ENCODE results near the gene MYO15A. TPM values are rescaled to one million over a fixed set of nuclear protein-coding genes. Genes with fewer than 3 reads are reported as not detected.

MYO15A gene
- total and polyA plus RNA-seq, 2 of the 4 experiments (the other 2 are of a cell fraction), result 0.18 to 1.1 TPM

- no peaks in the 10 kb centered on the region for H3K9me3 ChIP-seq (ENCODE audit: control insufficient read depth, insufficient read depth, low read length)
- H3K23ac ChIP-seq (ENCODE audit: low read depth, low read length), result 0 out of 2 replicates have a peak overlapping the region, but pooled peaks have one; percentile 56
- 0 out of 2 replicates have a peak, but pooled peaks cover 4% of the 10 kb centered on the region for H3K4me1 ChIP-seq (ENCODE audit: control insufficient read depth, insufficient read depth, low read length)
- H3K56ac ChIP-seq (ENCODE audit: extremely low read depth, insufficient read depth, low read length), result no peak overlapping the region
- no peak overlapping the region for H2BK15ac ChIP-seq (ENCODE audit: low read depth, low read length)
- ChIA-PET CTCF (no interaction called here), POLR2A (ENCODE audit: unreplicated experiment) (no interaction called here)
- dilution Hi-C loops (cut with HindIII; ENCODE audit: low sequenced_read_pairs, unreplicated experiment), result no loop called here
- H3K9ac ChIP-seq (ENCODE audit: low read depth, low read length), result no peak overlapping the region
- H2AK5ac ChIP-seq (ENCODE audit: low read depth, low read length), result peak overlapping the region; percentile 51; the same call in 1 of the 2 replicates
- in situ Hi-C loops (cut with MboI; ENCODE audit: low sequenced_read_pairs), result no loop called here
- no peak overlapping the region for H4K5ac ChIP-seq (ENCODE audit: low read depth, low read length)
- no peak overlapping the region for H3K4me3 ChIP-seq (ENCODE audit: insufficient read depth, low read depth, low read length)
- ATAC-seq (ENCODE audit: low read depth), result no peak
- no peak overlapping the region for H2BK20ac ChIP-seq (ENCODE audit: low read depth, low read length)
- peak overlapping the region; percentile 74; the same call in 1 of the 2 replicates for H3K14ac ChIP-seq (replicated peaks; ENCODE audit: low read depth, low read length)
- H2BK5ac ChIP-seq (ENCODE audit: low read depth, low read length, poor library complexity, severe bottlenecking), result no peak overlapping the region
- 0 out of 2 replicates have a peak overlapping the region, but pooled peaks have one; percentile 9 for H3K4ac ChIP-seq (ENCODE audit: low read depth, low read length)
- peaks cover 16% of the 10 kb centered on the region for H3K9me1 ChIP-seq (ENCODE audit: insufficient read depth, low read length)
- no peak overlapping the region; the same call in 1 of the 2 replicates for H4K91ac ChIP-seq (ENCODE audit: insufficient read depth, low read depth, low read length)
- H3K4me2 ChIP-seq (ENCODE audit: low read depth, low read length), result no peak overlapping the region
- H3K18ac ChIP-seq (ENCODE audit: low read depth, low read length), result no peak overlapping the region
- DNase-seq, result peak; percentile 20
- intact Hi-C loops (cut with micrococcal nuclease), result no loop called here
- 90% methylated on average over 2 of the region's 3 CpGs; no CpG with 5 or more reads in 1 of the 2 experiments for WGBS, 2 experiments (ENCODE audit: extremely low coverage in 2 of 2, insufficient read length in 1 of 2)
- no peak overlapping the region for H3K27ac ChIP-seq (ENCODE audit: insufficient read depth, low read length)
- peak overlapping the region; percentile 82 for H2AK9ac ChIP-seq (replicated peaks; ENCODE audit: low read depth, low read length, poor library complexity)
- no peaks in the 10 kb centered on the region for H3K36me3 ChIP-seq (ENCODE audit: control insufficient read depth, insufficient read depth, low read length)
- H4K20me1 ChIP-seq (ENCODE audit: insufficient read depth, low read length), result no peaks in the 10 kb centered on the region
- H4K8ac ChIP-seq (ENCODE audit: low read depth in 2 of 2, low read length in 2 of 2), result no peak overlapping the region
- no peak for TF ChIP-seq CEBPB (IDR thresholded peaks at IDR 0.05; ENCODE audit: low read depth, low read length)
- no peak for TF ChIP-seq CTCF (conservative IDR thresholded peaks at IDR 0.05; ENCODE audit: low read depth, low read length)
- no peak for TF ChIP-seq RFX5 (IDR thresholded peaks at IDR 0.05; ENCODE audit: low read depth, low read length)
- TF ChIP-seq SMC3 (IDR thresholded peaks at IDR 0.05; ENCODE audit: low read depth, low read length), result no peak
- peak overlapping the region; percentile 78 for H2AFZ ChIP-seq (replicated peaks; ENCODE audit: low read length, poor library complexity)
- H3K79me1 ChIP-seq (ENCODE audit: low read depth in 1 of 2, low read length in 2 of 2), result no peaks in the 10 kb centered on the region
- H3K27me3 ChIP-seq (ENCODE audit: control insufficient read depth, insufficient read depth, low read length), result no peaks in the 10 kb centered on the region; the same call in 1 of the 2 replicates
- no TSS peak for BruUV-seq (replicated peaks)
- H2BK120ac ChIP-seq (ENCODE audit: low read depth, low read length), result no peak overlapping the region
Measured at GRCh38 chr17:18159551-18160120, 51.1 kb downstream of the MYO15A start.
